H9 (cell line): ENCODE measurements around the gene B4GALT3. TPM values are rescaled to one million over a fixed set of nuclear protein-coding genes. Genes with fewer than 3 reads are reported as not detected.
A peak's percentile ranks its signal among the peaks of the same experiment; 100 is the strongest.

Source experiments
- DNase-seq: peaks from one replicate; pipeline ENCODE4 v3.0.0-alpha.2; 2017
- H2AFZ ChIP-seq: one replicate; pipeline ENCODE4 v1.6.1; 2013; ENCODE audit warnings: mild to moderate bottlenecking, low read length, control low read depth, moderate library complexity
- H2AK5ac ChIP-seq: 2 replicates; pipeline ENCODE4 v1.6.1; 2013; ENCODE audit warnings: low read length, control low read depth, mixed read lengths; ENCODE audit not compliant: insufficient read length
- H2BK120ac ChIP-seq: one replicate; pipeline ENCODE4 v1.6.1; 2013; ENCODE audit warnings: low read depth, mild to moderate bottlenecking, low read length, control low read depth, inconsistent platforms; ENCODE audit not compliant: poor library complexity, severe bottlenecking
- H2BK12ac ChIP-seq: 2 replicates; pipeline ENCODE4 v1.6.1; 2013; ENCODE audit warnings: low read length, control low read depth, mixed read lengths, low read depth; ENCODE audit not compliant: insufficient read length
- H2BK15ac ChIP-seq: 2 replicates; pipeline ENCODE4 v1.6.1; 2013; ENCODE audit warnings: low read depth, low read length, control low read depth
- H2BK20ac ChIP-seq: one replicate; pipeline ENCODE4 v1.6.1; 2013; ENCODE audit warnings: low read depth, mild to moderate bottlenecking, low read length, control low read depth, inconsistent platforms; ENCODE audit not compliant: poor library complexity, severe bottlenecking
- H2BK5ac ChIP-seq: 2 replicates; pipeline ENCODE4 v1.6.1; 2013; ENCODE audit warnings: low read length, control low read depth, mixed read lengths; ENCODE audit not compliant: insufficient read length
- H3K14ac ChIP-seq: 2 replicates; pipeline ENCODE4 v1.6.1; 2013; ENCODE audit warnings: low read length, control low read depth; ENCODE audit not compliant: insufficient read depth
- H3K18ac ChIP-seq: 2 replicates; pipeline ENCODE4 v1.6.1; 2013; ENCODE audit warnings: low read depth, mild to moderate bottlenecking, mixed read lengths, low read length, control low read depth; ENCODE audit not compliant: insufficient read length
- H3K23ac ChIP-seq: 2 replicates; pipeline ENCODE4 v1.6.1; 2013; ENCODE audit warnings: low read length, control low read depth, mixed read lengths, low read depth; ENCODE audit not compliant: insufficient read length
- H3K23me2 ChIP-seq: 2 replicates; pipeline ENCODE4 v1.6.1; 2013; ENCODE audit warnings: low read depth, mild to moderate bottlenecking, mixed read lengths, low read length, control low read depth; ENCODE audit not compliant: insufficient read length, poor library complexity, severe bottlenecking
- H3K27ac ChIP-seq: 2 replicates; pipeline ENCODE4 v1.5.1; 2013; ENCODE audit warnings: low read length, control low read depth, mixed read lengths, low read depth; ENCODE audit not compliant: insufficient read length
- H3K27me3 ChIP-seq: 2 replicates; pipeline ENCODE4 v1.6.1; 2013; ENCODE audit warnings: low read length, control low read depth, inconsistent platforms; ENCODE audit not compliant: insufficient read depth
- H3K4ac ChIP-seq: 2 replicates; pipeline ENCODE4 v1.6.1; 2013; ENCODE audit warnings: low read depth, mild to moderate bottlenecking, control low read depth, inconsistent platforms, low read length, moderate library complexity
- H3K4me1 ChIP-seq: 2 replicates; pipeline ENCODE4 v1.6.1; 2013; ENCODE audit warnings: low read length, control low read depth, inconsistent platforms; ENCODE audit not compliant: insufficient read depth
- H3K4me2 ChIP-seq: 2 replicates; pipeline ENCODE4 v1.6.1; 2013; ENCODE audit warnings: low read length, control low read depth, mixed read lengths; ENCODE audit not compliant: insufficient read length, insufficient read depth
- H3K56ac ChIP-seq: 2 replicates; pipeline ENCODE4 v1.6.1; 2013; ENCODE audit warnings: low read depth, mild to moderate bottlenecking, mixed read lengths, low read length, control low read depth; ENCODE audit not compliant: insufficient read length
- H3K79me1 ChIP-seq: 2 replicates; pipeline ENCODE4 v1.6.1; 2013; ENCODE audit warnings: low read depth, mild to moderate bottlenecking, moderate library complexity, low read length, control low read depth, inconsistent platforms; ENCODE audit not compliant: insufficient read depth, poor library complexity, severe bottlenecking
- H3K79me2 ChIP-seq: 2 replicates; pipeline ENCODE4 v1.6.1; 2013; ENCODE audit warnings: low read length, control low read depth, inconsistent platforms; ENCODE audit not compliant: insufficient read depth
- H3K9ac ChIP-seq: 2 replicates; pipeline ENCODE4 v1.6.1; 2013; ENCODE audit warnings: low read length, control low read depth, mixed read lengths; ENCODE audit not compliant: insufficient read length; ENCODE audit errors: extremely low read depth
- H3K9me3 ChIP-seq: one replicate; pipeline ENCODE4 v1.6.1; 2013; ENCODE audit warnings: low read depth, low read length, inconsistent platforms; ENCODE audit not compliant: control insufficient read depth
- H3T11ph ChIP-seq: one replicate; pipeline ENCODE4 v1.6.1; 2013; ENCODE audit warnings: mild to moderate bottlenecking, low read length, control low read depth, inconsistent platforms
- H4K20me1 ChIP-seq: one replicate; pipeline ENCODE4 v1.6.1; 2013; ENCODE audit not compliant: control insufficient read depth, insufficient read length, insufficient read depth
- H4K5ac ChIP-seq: 2 replicates; pipeline ENCODE4 v1.6.1; 2013; ENCODE audit warnings: low read depth, mild to moderate bottlenecking, mixed read lengths, low read length, control low read depth; ENCODE audit not compliant: insufficient read length
- H4K8ac ChIP-seq: replicated peaks from 2 replicates; pipeline ENCODE4 v1.6.1; 2013; ENCODE audit warnings: low read length, control low read depth, mixed read lengths, low read depth; ENCODE audit not compliant: insufficient read length
- H4K91ac ChIP-seq: 2 replicates; pipeline ENCODE4 v1.6.1; 2013; ENCODE audit warnings: low read depth, mild to moderate bottlenecking, moderate library complexity, mixed read lengths, low read length, control low read depth; ENCODE audit not compliant: insufficient read length
- H3K27ac Mint-ChIP-seq, 3 experiments: 2 replicates in 2 of 3; 3 replicates in 1 of 3; pipeline ENCODE4 v1.8.0; 2020 to 2021; ENCODE audit warnings: mixed read lengths in 3 of 3, mild to moderate bottlenecking in 1 of 3, moderate library complexity in 1 of 3
- H3K27me3 Mint-ChIP-seq: 2 replicates; pipeline ENCODE4 v1.8.0; 2021; ENCODE audit warnings: low read depth, mild to moderate bottlenecking, moderate library complexity, mixed read lengths
- H3K36me3 Mint-ChIP-seq, 3 experiments: 2 replicates in 2 of 3; 3 replicates in 1 of 3; pipeline ENCODE4 v1.8.0; 2020 to 2021; ENCODE audit warnings: low read depth in 3 of 3, mixed read lengths in 3 of 3; ENCODE audit not compliant: insufficient read depth in 1 of 3
- H3K4me1 Mint-ChIP-seq, 2 experiments: 2 replicates each; pipeline ENCODE4 v1.8.0; 2020; ENCODE audit warnings: mixed read lengths in 2 of 2
- H3K4me3 Mint-ChIP-seq, 2 experiments: 2 replicates in 1 of 2; 3 replicates in 1 of 2; pipeline ENCODE4 v1.8.0; 2020 to 2021; ENCODE audit warnings: mild to moderate bottlenecking in 2 of 2, mixed read lengths in 2 of 2, moderate library complexity in 1 of 2
- H3K9me3 Mint-ChIP-seq, 2 experiments: 2 replicates in 1 of 2; 3 replicates in 1 of 2; pipeline ENCODE4 v1.8.0; 2020; ENCODE audit warnings: mild to moderate bottlenecking in 2 of 2, mixed read lengths in 2 of 2, moderate library complexity in 1 of 2
- CTCF ChIP-seq: fragments of 200-600 bp; sonication (generic); conservative IDR thresholded peaks from 3 replicates; pipeline ENCODE4 v1.8.0; 2021; ENCODE audit warnings: antibody characterized with exemption, mild to moderate bottlenecking
- WGBS: extraction: QIAGEN DNeasy Blood & Tissue Kit; methylation state at CpG from one replicate; pipeline ENCODE4 v1.1.7; 2013; ENCODE audit warnings: missing lambda C conversion rate, low lambda C conversion rate, mixed read lengths; ENCODE audit not compliant: insufficient read length; ENCODE audit errors: extremely low coverage; 5-methylcytosine and 5-hydroxymethylcytosine counted together
- total RNA-seq: library from RNA; stranded (reverse); gene quantifications from 2 replicates; pipeline ENCODE4 v1.2.1, GENCODE V29; 2021

B4GALT3 gene
- total RNA-seq, 1 experiment from 2014 or later, result 31.8 TPM

GRCh38 chr1:161201836-161202712 is 24.8 kb upstream of the B4GALT3 start, which contains the start of gene NDUFS2:
Gene NDUFS2, plus strand, starts transcription at chr1:161202367. Its CDS starts 19 bp downstream, at chr1:161202386.
- peak within 1 kb of the TSS; percentile 95 for H3K14ac ChIP-seq
- no peaks in the 10 kb centered on the region for H3K27me3 Mint-ChIP-seq
- H4K91ac ChIP-seq, result peak within 1 kb of the TSS; percentile 87
- peak within 1 kb of the TSS; percentile 4 for H2AK5ac ChIP-seq
- peak within 1 kb of the TSS; percentile 15 for H2BK120ac ChIP-seq
- H3K27ac ChIP-seq, result peak within 1 kb of the TSS; percentile 72
- peak; percentile 56 for TF ChIP-seq CTCF
- H3K4me1 Mint-ChIP-seq, result peaks cover 51 to 55% of the 10 kb centered on the region in 2 experiments
- H3T11ph ChIP-seq, result no peak within 1 kb of the TSS
- H3K79me2 ChIP-seq, result no peaks in the 10 kb centered on the region
- H3K27ac Mint-ChIP-seq, result peak within 1 kb of the TSS; percentile 92 to 99 (median 99)
- H3K36me3 Mint-ChIP-seq, result peaks cover 20 to 35% (median 29%) of the 10 kb centered on the region in 3 experiments; a peak in 6 of 7 replicates
- peaks cover 24% of the 10 kb centered on the region for H3K4me1 ChIP-seq
- H3K4me2 ChIP-seq, result peak within 1 kb of the TSS; percentile 70
- peak within 1 kb of the TSS; percentile 91 for H3K4me3 Mint-ChIP-seq
- peaks cover 7% of the 10 kb centered on the region for H3K23me2 ChIP-seq
- no peak within 1 kb of the TSS for H3K56ac ChIP-seq
- peak within 1 kb of the TSS; percentile 16 for H4K8ac ChIP-seq
- no peaks in the 10 kb centered on the region for H3K79me1 ChIP-seq
- no peaks in the 10 kb centered on the region; a peak in 1 of 5 replicates for H3K9me3 Mint-ChIP-seq
- no peaks in the 10 kb centered on the region; the same call in 1 of the 2 replicates for H3K27me3 ChIP-seq
- peak within 1 kb of the TSS; percentile 0; the same call in 1 of the 2 replicates for H3K4ac ChIP-seq
- no peak within 1 kb of the TSS for H2BK15ac ChIP-seq
- peak; percentile 99 for DNase-seq
- no peak within 1 kb of the TSS for H3K23ac ChIP-seq
- no CpG with 5 or more reads among the region's 53 CpGs for WGBS
- H3K9me3 ChIP-seq, result no peaks in the 10 kb centered on the region
- peak within 1 kb of the TSS; percentile 26 for H4K5ac ChIP-seq
- H2BK20ac ChIP-seq, result no peak within 1 kb of the TSS
- peak within 1 kb of the TSS; percentile 69 for H3K9ac ChIP-seq
- no peak within 1 kb of the TSS for H2AFZ ChIP-seq
- H3K18ac ChIP-seq, result peak within 1 kb of the TSS; percentile 93
- H2BK12ac ChIP-seq, result peak within 1 kb of the TSS; percentile 64
- H2BK5ac ChIP-seq, result peak within 1 kb of the TSS; percentile 23
- H4K20me1 ChIP-seq, result no peaks in the 10 kb centered on the region
